ENCODE measurements around the gene MICAL1.

The MICAL1 gene

DNA sequence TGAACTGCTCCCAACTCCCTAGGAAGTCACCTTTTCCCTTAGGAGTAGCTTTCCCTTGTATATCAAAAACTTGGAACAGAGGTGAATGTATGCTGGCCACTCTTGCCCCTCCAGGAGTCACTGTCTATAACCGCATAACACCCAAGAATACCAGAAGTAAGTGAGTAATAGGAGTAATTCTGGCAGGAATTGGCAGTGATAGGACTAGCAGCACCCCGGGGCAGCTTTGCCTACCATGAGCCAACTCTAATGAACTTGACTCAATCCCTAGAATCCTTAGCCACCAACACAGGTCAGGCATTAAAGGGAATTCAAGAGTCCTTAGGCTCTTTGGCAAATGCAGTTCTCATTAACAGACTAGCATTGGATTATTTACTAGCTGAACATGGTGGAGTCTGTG is 44.5 kb downstream of the MICAL1 start:
- TF ChIP-seq, protein P1, sequence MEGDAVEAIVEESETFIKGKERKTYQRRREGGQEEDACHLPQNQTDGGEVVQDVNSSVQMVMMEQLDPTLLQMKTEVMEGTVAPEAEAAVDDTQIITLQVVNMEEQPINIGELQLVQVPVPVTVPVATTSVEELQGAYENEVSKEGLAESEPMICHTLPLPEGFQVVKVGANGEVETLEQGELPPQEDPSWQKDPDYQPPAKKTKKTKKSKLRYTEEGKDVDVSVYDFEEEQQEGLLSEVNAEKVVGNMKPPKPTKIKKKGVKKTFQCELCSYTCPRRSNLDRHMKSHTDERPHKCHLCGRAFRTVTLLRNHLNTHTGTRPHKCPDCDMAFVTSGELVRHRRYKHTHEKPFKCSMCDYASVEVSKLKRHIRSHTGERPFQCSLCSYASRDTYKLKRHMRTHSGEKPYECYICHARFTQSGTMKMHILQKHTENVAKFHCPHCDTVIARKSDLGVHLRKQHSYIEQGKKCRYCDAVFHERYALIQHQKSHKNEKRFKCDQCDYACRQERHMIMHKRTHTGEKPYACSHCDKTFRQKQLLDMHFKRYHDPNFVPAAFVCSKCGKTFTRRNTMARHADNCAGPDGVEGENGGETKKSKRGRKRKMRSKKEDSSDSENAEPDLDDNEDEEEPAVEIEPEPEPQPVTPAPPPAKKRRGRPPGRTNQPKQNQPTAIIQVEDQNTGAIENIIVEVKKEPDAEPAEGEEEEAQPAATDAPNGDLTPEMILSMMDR (IDR thresholded peaks at IDR 0.05; ENCODE audit: low read length, missing control alignments), result no peak
- H3K4me3 ChIP-seq (replicated peaks; ENCODE audit: low read depth, low read length), result no peak overlapping the region
- DNase-seq (ENCODE audit: low read depth), result no peak

DNA sequence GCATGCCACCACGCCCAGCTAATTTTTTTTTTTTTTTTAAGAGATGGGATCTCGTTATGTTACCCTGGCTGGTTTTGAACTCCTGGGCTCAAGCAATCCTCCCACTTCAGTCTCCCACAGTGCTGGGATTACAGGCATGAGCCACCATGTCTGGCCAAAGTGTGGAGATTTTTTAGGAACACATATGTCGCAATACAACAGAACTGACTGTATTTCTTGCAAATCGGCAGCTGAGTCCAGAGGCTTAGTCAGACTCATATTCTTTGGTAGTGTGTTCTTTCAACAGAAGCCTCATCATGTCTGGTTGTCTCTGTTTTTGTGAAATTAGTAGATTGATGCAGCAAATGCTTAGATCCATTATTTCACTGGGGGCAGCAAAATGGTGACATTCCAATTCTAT is 49.4 kb downstream of the MICAL1 start:
- H3K4me3 ChIP-seq (replicated peaks; ENCODE audit: low read depth, low read length), result no peak overlapping the region
- TF ChIP-seq, protein P1 (IDR thresholded peaks at IDR 0.05; ENCODE audit: low read length, missing control alignments), result no peak
- peak; percentile 86 for DNase-seq (ENCODE audit: low read depth)

DNA sequence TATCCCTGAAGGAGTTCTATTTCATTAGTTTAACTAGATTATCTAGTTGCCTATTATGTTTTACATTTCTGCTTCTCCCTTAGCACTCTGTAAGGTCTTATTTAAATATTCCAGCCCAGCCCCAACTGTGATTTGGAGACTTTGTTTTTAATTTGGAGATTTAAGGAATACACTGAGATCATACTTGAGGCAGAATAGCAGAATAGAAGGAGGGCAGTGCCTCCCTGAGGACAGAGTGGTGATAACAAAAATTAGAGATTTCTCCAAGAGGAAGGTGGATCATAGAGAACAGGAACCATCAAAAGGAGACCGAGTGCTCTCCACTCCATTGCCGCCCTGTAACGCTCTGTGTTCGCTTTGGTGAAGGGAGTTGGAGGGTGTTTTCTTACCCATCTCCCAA is 58.6 kb downstream of the MICAL1 start:
- no peak overlapping the region for H3K4me3 ChIP-seq (replicated peaks; ENCODE audit: low read depth, low read length)
- DNase-seq (ENCODE audit: low read depth), result peak; percentile 58
- TF ChIP-seq, protein P1 (IDR thresholded peaks at IDR 0.05; ENCODE audit: low read length, missing control alignments), result peak; percentile 50

DNA sequence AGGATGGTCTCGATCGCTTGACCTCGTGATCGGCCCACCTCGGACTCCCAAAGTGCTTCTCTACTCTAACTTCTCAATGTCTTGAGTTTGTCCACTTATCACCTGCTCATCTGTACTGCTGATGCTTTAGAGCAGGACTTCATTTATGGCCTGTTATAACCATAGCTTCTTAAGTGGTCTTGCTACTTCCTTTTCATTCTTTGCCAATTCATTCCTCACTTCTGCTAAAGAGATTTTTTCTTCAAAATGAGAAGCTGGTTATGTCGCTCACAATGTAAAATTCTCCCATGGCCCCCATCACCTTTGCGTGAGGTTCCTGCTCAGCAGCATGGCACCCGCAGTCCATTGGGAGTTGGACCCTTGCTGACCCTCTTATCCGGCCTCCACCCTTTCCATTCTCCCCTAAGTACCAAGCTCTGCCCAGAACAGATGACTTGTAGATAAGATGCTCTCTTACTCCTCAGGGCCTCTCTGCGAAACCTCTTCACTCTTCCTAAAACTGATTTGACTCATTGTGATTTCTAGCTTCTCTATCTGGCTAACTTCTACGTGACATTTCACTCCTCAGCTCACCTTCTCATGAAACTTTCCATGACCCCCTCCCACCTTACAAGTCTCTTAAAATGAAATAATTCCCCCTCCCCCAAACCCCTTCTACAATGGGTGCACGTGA is 59.4 kb downstream of the MICAL1 start:
- no peak for DNase-seq (ENCODE audit: low read depth)
- H3K4me3 ChIP-seq (replicated peaks; ENCODE audit: low read depth, low read length), result no peak overlapping the region
- TF ChIP-seq, protein P1 (IDR thresholded peaks at IDR 0.05; ENCODE audit: low read length, missing control alignments), result no peak

All from fibroblast of pulmonary artery (primary cell).